ENCODE data around the gene TMEM232. TPM values are rescaled to one million over a fixed set of nuclear protein-coding genes. Genes with fewer than 3 reads are reported as not detected.

Gene TMEM232
- total and polyA plus RNA-seq, 12 donors, result 0.26 to 4.4 (median 3.2) TPM

GRCh38 chr5:110512266-110512665, 214.2 kb downstream of the TMEM232 start:
- DNase-seq, result no peak
- H3K27me3 ChIP-seq, result no peaks in the 10 kb centered on the region
- H3K27ac ChIP-seq, result no peak overlapping the region
- TF ChIP-seq CTCF (IDR thresholded peaks at IDR 0.05), result no peak
- intact Hi-C loops (cut with DNase I), result no loop called here
- no peaks in the 10 kb centered on the region for H3K9me3 ChIP-seq
- no peak overlapping the region for H3K4me3 ChIP-seq
- no peaks in the 10 kb centered on the region for H3K36me3 ChIP-seq
- no peak for ATAC-seq
- 80 to 82% methylated on average over 4 of the region's 4 CpGs for WGBS, 2 donors
- H3K4me1 ChIP-seq, result no peaks in the 10 kb centered on the region

- DNase-seq (no peak), ATAC-seq (no peak)
- Histone ChIP-seq H3K27ac (no peak overlapping the region), H3K36me3 (no peaks in the 10 kb centered on the region), H3K4me3 (no peak overlapping the region), H3K4me1 (no peaks in the 10 kb centered on the region), H3K9me3 (no peaks in the 10 kb centered on the region), H3K27me3 (no peaks in the 10 kb centered on the region)
- intact Hi-C loops (cut with DNase I), result no loop called here
- no peak for TF ChIP-seq CTCF (IDR thresholded peaks at IDR 0.05)
Observed at GRCh38 chr5:110510146-110510545, 216.3 kb downstream of the TMEM232 start.

- intact Hi-C loops (cut with DNase I), result no loop called here
- H3K4me3 ChIP-seq, result no peak overlapping the region
- no peaks in the 10 kb centered on the region for H3K27me3 ChIP-seq
- TF ChIP-seq CTCF (IDR thresholded peaks at IDR 0.05), result no peak
- 49 to 66% methylated on average over 2 of the region's 2 CpGs for WGBS, 2 donors
- H3K4me1 ChIP-seq, result no peaks in the 10 kb centered on the region
- H3K36me3 ChIP-seq, result no peaks in the 10 kb centered on the region
- H3K9me3 ChIP-seq, result no peaks in the 10 kb centered on the region
- DNase-seq, result no peak
- no peak overlapping the region for H3K27ac ChIP-seq
- no peak for ATAC-seq
Observed at GRCh38 chr5:110507972-110508371, 218.5 kb downstream of the TMEM232 start.

GRCh38 chr5:110506378-110506777, 220.1 kb downstream of the TMEM232 start:
- no peaks in the 10 kb centered on the region for H3K27me3 ChIP-seq
- H3K4me1 ChIP-seq, result no peaks in the 10 kb centered on the region
- DNase-seq, result no peak
- no peak overlapping the region for H3K4me3 ChIP-seq
- ATAC-seq, result no peak
- no peak overlapping the region for H3K27ac ChIP-seq
- H3K9me3 ChIP-seq, result no peaks in the 10 kb centered on the region
- TF ChIP-seq CTCF (IDR thresholded peaks at IDR 0.05), result no peak
- H3K36me3 ChIP-seq, result no peaks in the 10 kb centered on the region
- intact Hi-C loops (cut with DNase I), result no loop called here

- Histone ChIP-seq H3K27ac (no peak overlapping the region), H3K9me3 (no peaks in the 10 kb centered on the region), H3K27me3 (no peaks in the 10 kb centered on the region), H3K36me3 (no peaks in the 10 kb centered on the region), H3K4me1 (no peaks in the 10 kb centered on the region), H3K4me3 (no peak overlapping the region)
- intact Hi-C loops (cut with DNase I), result no loop called here
- no peak for TF ChIP-seq CTCF (IDR thresholded peaks at IDR 0.05)
- no peak for DNase-seq
- 73 to 84% methylated on average over 4 of the region's 4 CpGs for WGBS, 2 donors
- no peak for ATAC-seq
Observed at GRCh38 chr5:110496276-110496675, 230.2 kb downstream of the TMEM232 start.
